SK-N-SH (cell line): Measurements from ENCODE around the gene PLCB1. TPM values are rescaled to one million over a fixed set of nuclear protein-coding genes. Genes with fewer than 3 reads are reported as not detected.

Source experiments
- CTCF ChIA-PET: fragments of 300-600, 350-600 bp; formaldehyde crosslinking; extraction: SDS; loops from one replicate; lab custom pipeline; 2021; lab: Yijun Ruan, JAX
- POLR2A ChIA-PET: fragments of 350-600 bp; sonication (Branson Sonifier 250); formaldehyde crosslinking; extraction: SDS; loops from one replicate; lab custom pipeline; 2020; ENCODE audit warnings: antibody characterized with exemption, inconsistent platforms; lab: Yijun Ruan, JAX
- DNase-seq: peaks from one replicate; pipeline ENCODE4 v3.0.0; 2012
- H2AFZ ChIP-seq: fragments of 200-600 bp; sonication (generic); 2 replicates; pipeline ENCODE4 v1.8.1; 2016; ENCODE audit warnings: antibody characterized with exemption, mild to moderate bottlenecking, low read depth
- H3F3A ChIP-seq: fragments of 200-600 bp; sonication (generic); replicated peaks from 2 replicates; pipeline ENCODE3; 2016; ENCODE audit warnings: antibody characterized with exemption, mild to moderate bottlenecking; ENCODE audit not compliant: insufficient read depth
- H3K27ac ChIP-seq, 2 experiments: fragments of 200-500 bp in 1 of 2; fragments of 200-600 bp in 1 of 2; sonication (Bioruptor generic) in 1 of 2; sonication (generic), shearing (Covaris generic) in 1 of 2; 2 replicates each; pipeline versions ENCODE4 v1.5.1 to v1.6.1; 2014 to 2016; ENCODE audit warnings: low read depth in 2 of 2, inconsistent platforms in 1 of 2, low read length in 1 of 2, mild to moderate bottlenecking in 1 of 2, mixed read lengths in 1 of 2
- H3K27me3 ChIP-seq: fragments of 200-600 bp; sonication (generic), shearing (Covaris generic); 2 replicates; pipeline ENCODE4 v1.6.1; 2016; ENCODE audit warnings: mixed run types; ENCODE audit not compliant: insufficient read depth
- H3K36me3 ChIP-seq, 2 experiments: fragments of 200-500 bp in 1 of 2; fragments of 200-600 bp in 1 of 2; sonication (Bioruptor generic) in 1 of 2; sonication (generic) in 1 of 2; replicated peaks in 1 of 2; 2 replicates each; pipeline versions ENCODE3 to v1.5.1; 2014 to 2016; ENCODE audit warnings: low read length in 1 of 2, mild to moderate bottlenecking in 1 of 2; ENCODE audit not compliant: insufficient read depth in 2 of 2, control insufficient read depth in 1 of 2
- H3K4me1 ChIP-seq, 2 experiments: fragments of 200-500 bp in 1 of 2; fragments of 200-600 bp in 1 of 2; sonication (Bioruptor generic) in 1 of 2; sonication (generic), shearing (Covaris generic) in 1 of 2; 2 replicates each; pipeline versions ENCODE4 v1.5.1 to v1.6.1; 2014 to 2016; ENCODE audit warnings: low read depth in 1 of 2, low read length in 1 of 2, mixed run types in 1 of 2; ENCODE audit not compliant: insufficient read depth in 2 of 2, control insufficient read depth in 1 of 2
- H3K4me2 ChIP-seq: fragments of 200-600 bp; sonication (generic), shearing (Covaris generic); 2 replicates; pipeline ENCODE4 v1.6.1; 2017; ENCODE audit warnings: mixed run types
- H3K4me3 ChIP-seq, 2 experiments: fragments of 200-500 bp in 1 of 2; fragments of 200-600 bp in 1 of 2; sonication (Bioruptor generic) in 1 of 2; sonication (generic), shearing (Covaris generic) in 1 of 2; 2 replicates each; pipeline versions ENCODE4 v1.5.1 to v1.8.1; 2014 to 2016; ENCODE audit warnings: low read depth in 2 of 2, inconsistent platforms in 1 of 2, low read length in 1 of 2, mild to moderate bottlenecking in 1 of 2, mixed read lengths in 1 of 2, moderate library complexity in 1 of 2
- H3K79me2 ChIP-seq: fragments of 200-600 bp; sonication (generic); 2 replicates; pipeline ENCODE4 v1.8.1; 2017; ENCODE audit warnings: mild to moderate bottlenecking; ENCODE audit not compliant: insufficient read depth
- H3K9ac ChIP-seq: fragments of 200-600 bp; sonication (generic); 2 replicates; pipeline ENCODE4 v1.6.1; 2017; ENCODE audit warnings: mixed run types
- H3K9me2 ChIP-seq: fragments of 200-600 bp; sonication (generic); 2 replicates; pipeline ENCODE4 v1.6.1; 2017; ENCODE audit warnings: mixed run types
- H3K9me3 ChIP-seq: fragments of 200-600 bp; sonication (generic); 2 replicates; pipeline ENCODE4 v1.6.1; 2017; ENCODE audit warnings: mixed run types, mild to moderate bottlenecking, moderate library complexity
- H4K20me1 ChIP-seq: fragments of 200-600 bp; sonication (generic); 2 replicates; pipeline ENCODE4 v1.6.1; 2017; ENCODE audit warnings: mild to moderate bottlenecking, mixed run types; ENCODE audit not compliant: insufficient read depth
- CHD2 ChIP-seq: fragments of 150-350 bp; IDR thresholded peaks from 2 replicates; pipeline ENCODE4 v1.6.1; 2018; ENCODE audit warnings: low read length; ENCODE audit not compliant: partially characterized antibody
- ELF1 ChIP-seq: IDR thresholded peaks from 2 replicates; pipeline ENCODE4 v1.4.0; 2012
- EZH2phosphoT487 ChIP-seq: fragments of 200-600 bp; sonication (generic); IDR thresholded peaks from 2 replicates; pipeline ENCODE4 v1.6.1; 2017; ENCODE audit warnings: low read depth, mixed run types, mild to moderate bottlenecking, antibody characterized with exemption, moderate library complexity, borderline replicate concordance
- GABPA ChIP-seq: IDR thresholded peaks from 2 replicates; pipeline ENCODE4 v1.4.0; 2012; ENCODE audit warnings: low read depth, mild to moderate bottlenecking
- GATA2 ChIP-seq: sonication (generic); formaldehyde crosslinking; IDR thresholded peaks from 2 replicates; pipeline ENCODE4 v1.5.0; 2020; ENCODE audit warnings: mild to moderate bottlenecking, missing genetic modification reagents
- MXI1 ChIP-seq: IDR thresholded peaks from 2 replicates; pipeline ENCODE4 v1.6.1; 2012; ENCODE audit warnings: mild to moderate bottlenecking, low read depth, low read length, improper control_type of control experiment
- NFIC ChIP-seq: IDR thresholded peaks from 2 replicates; pipeline ENCODE4 v1.4.0; 2012; ENCODE audit warnings: borderline replicate concordance
- NRF1 ChIP-seq: IDR thresholded peaks from 2 replicates; pipeline ENCODE4 v1.6.1; 2012; ENCODE audit warnings: low read depth, mild to moderate bottlenecking, low read length
- POLR2AphosphoS5 ChIP-seq: IDR thresholded peaks from 2 replicates; pipeline ENCODE4 v1.6.1; 2012; ENCODE audit warnings: low read depth, low read length
- RXRA ChIP-seq: IDR thresholded peaks from 2 replicates; pipeline ENCODE4 v1.4.0; 2012; ENCODE audit warnings: low read depth, mild to moderate bottlenecking, borderline replicate concordance
- ZBTB33 ChIP-seq: IDR thresholded peaks from 2 replicates; pipeline ENCODE4 v1.4.0; 2012; ENCODE audit warnings: low read depth, borderline replicate concordance
- polyA plus RNA-seq, 3 experiments: library from polyadenylated mRNA; depleted of rRNA; stranded (reverse); fragments of >200 nt; gene quantifications; 2 replicates each; pipeline ENCODE4 v1.2.3, GENCODE V29; 2012
- TF ChIP-seq, protein P1 (sequence below): IDR thresholded peaks from 2 replicates; pipeline ENCODE4 v1.6.1; 2012; ENCODE audit warnings: mild to moderate bottlenecking, low read depth, low read length, moderate library complexity
- TF ChIP-seq, protein P2 (sequence below): IDR thresholded peaks from 2 replicates; pipeline ENCODE4; 2012

PLCB1 gene
- polyA plus RNA-seq, 1 of the 3 experiments (the other 2 are of a cell fraction), result 10.5 TPM

DNA sequence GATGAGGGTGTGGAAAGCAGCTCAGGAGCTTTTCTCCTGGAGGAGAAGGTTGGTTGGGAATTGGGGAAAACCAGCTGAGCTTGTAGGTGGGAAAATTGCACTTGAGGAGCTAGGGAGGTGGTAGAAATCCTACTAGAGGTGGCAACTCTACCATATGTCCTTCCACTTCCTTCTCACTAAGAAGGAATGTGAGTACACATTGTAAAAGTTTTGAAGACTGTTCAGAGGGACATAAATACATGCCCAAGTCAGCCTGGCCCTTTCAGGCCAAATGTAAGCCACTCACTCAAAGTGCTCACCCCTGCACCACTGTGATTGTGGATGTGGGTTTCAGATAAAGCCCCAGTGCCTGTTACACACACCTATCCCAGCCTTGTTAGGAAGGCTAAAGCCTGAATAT is 646.3 kb downstream of the PLCB1 start:
- no peaks in the 10 kb centered on the region for H3K4me1 ChIP-seq
- TF ChIP-seq ZBTB33 (no peak), GATA2 (CRISPR knock-in tag) (no peak), RXRA (no peak), CHD2 (no peak), EZH2phosphoT487 (no peak), GABPA (no peak)
- TF ChIP-seq, protein P1, sequence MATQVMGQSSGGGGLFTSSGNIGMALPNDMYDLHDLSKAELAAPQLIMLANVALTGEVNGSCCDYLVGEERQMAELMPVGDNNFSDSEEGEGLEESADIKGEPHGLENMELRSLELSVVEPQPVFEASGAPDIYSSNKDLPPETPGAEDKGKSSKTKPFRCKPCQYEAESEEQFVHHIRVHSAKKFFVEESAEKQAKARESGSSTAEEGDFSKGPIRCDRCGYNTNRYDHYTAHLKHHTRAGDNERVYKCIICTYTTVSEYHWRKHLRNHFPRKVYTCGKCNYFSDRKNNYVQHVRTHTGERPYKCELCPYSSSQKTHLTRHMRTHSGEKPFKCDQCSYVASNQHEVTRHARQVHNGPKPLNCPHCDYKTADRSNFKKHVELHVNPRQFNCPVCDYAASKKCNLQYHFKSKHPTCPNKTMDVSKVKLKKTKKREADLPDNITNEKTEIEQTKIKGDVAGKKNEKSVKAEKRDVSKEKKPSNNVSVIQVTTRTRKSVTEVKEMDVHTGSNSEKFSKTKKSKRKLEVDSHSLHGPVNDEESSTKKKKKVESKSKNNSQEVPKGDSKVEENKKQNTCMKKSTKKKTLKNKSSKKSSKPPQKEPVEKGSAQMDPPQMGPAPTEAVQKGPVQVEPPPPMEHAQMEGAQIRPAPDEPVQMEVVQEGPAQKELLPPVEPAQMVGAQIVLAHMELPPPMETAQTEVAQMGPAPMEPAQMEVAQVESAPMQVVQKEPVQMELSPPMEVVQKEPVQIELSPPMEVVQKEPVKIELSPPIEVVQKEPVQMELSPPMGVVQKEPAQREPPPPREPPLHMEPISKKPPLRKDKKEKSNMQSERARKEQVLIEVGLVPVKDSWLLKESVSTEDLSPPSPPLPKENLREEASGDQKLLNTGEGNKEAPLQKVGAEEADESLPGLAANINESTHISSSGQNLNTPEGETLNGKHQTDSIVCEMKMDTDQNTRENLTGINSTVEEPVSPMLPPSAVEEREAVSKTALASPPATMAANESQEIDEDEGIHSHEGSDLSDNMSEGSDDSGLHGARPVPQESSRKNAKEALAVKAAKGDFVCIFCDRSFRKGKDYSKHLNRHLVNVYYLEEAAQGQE, result no peak
- no peak overlapping the region for H3K27ac ChIP-seq
- H2AFZ ChIP-seq, result no peak overlapping the region
- no peaks in the 10 kb centered on the region for H3K79me2 ChIP-seq
- no peaks in the 10 kb centered on the region for H3K9me2 ChIP-seq
- no peaks in the 10 kb centered on the region for H3K9me3 ChIP-seq
- H3K4me3 ChIP-seq, result no peak overlapping the region
- no peak for DNase-seq
- H3K27me3 ChIP-seq, result no peaks in the 10 kb centered on the region
- ChIA-PET POLR2A (no interaction called here), CTCF (interaction anchor here (1.9 kb wide), 1 partner anchor 19 kb away, joined by 5 read pairs; no protein-coding TSS in a partner anchor)
- H3K36me3 ChIP-seq, result peaks cover 3 to 9% of the 10 kb centered on the region in 2 experiments
- H3K9ac ChIP-seq, result no peak overlapping the region
- H4K20me1 ChIP-seq, result no peaks in the 10 kb centered on the region
- H3K4me2 ChIP-seq, result no peak overlapping the region
- H3F3A ChIP-seq, result no peaks in the 10 kb centered on the region

DNA sequence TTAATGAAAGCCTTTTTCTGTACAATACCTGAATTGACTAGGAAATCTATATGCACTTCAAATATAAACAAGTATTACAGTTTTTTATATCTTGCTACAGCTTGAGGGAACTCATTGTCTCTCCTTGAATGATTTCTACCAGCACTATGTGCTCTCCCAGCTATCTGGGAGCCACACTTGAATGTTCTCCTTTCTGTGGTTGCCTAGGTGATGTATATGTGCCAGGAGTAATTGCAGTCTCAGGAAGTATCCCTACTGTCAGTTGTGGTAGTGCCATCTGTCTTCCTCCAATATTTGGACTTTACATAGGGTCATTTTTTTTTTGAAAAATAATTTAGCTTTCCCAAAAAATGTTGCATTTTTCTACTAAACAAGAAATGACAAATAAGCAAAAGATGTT is 648.8 kb downstream of the PLCB1 start:
- no peaks in the 10 kb centered on the region for H3K79me2 ChIP-seq
- no peak overlapping the region for H3K4me2 ChIP-seq
- no peak overlapping the region for H2AFZ ChIP-seq
- H3K27ac ChIP-seq, result no peak overlapping the region
- ChIA-PET POLR2A (no interaction called here), CTCF (interaction anchor here (1.6 to 2.7 kb wide), 3 partner anchors 9 to 612 kb away, joined by 3 to 7 read pairs (median 6); no protein-coding TSS in a partner anchor)
- H3K36me3 ChIP-seq, result peaks cover 0 to 7% of the 10 kb centered on the region in 2 experiments
- H3K9me2 ChIP-seq, result no peaks in the 10 kb centered on the region
- no peaks in the 10 kb centered on the region for H3F3A ChIP-seq
- no peaks in the 10 kb centered on the region for H3K4me1 ChIP-seq
- H3K9ac ChIP-seq, result no peak overlapping the region
- no peak for TF ChIP-seq NFIC
- no peak for TF ChIP-seq NRF1
- TF ChIP-seq, protein P2, sequence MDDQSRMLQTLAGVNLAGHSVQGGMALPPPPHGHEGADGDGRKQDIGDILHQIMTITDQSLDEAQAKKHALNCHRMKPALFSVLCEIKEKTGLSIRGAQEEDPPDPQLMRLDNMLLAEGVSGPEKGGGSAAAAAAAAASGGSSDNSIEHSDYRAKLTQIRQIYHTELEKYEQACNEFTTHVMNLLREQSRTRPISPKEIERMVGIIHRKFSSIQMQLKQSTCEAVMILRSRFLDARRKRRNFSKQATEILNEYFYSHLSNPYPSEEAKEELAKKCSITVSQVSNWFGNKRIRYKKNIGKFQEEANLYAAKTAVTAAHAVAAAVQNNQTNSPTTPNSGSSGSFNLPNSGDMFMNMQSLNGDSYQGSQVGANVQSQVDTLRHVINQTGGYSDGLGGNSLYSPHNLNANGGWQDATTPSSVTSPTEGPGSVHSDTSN, result no peak
- TF ChIP-seq MXI1, result no peak
- TF ChIP-seq POLR2AphosphoS5, result no peak
- no peak for TF ChIP-seq ELF1
- H3K27me3 ChIP-seq, result no peaks in the 10 kb centered on the region
- no peak overlapping the region for H3K4me3 ChIP-seq
- no peaks in the 10 kb centered on the region for H4K20me1 ChIP-seq
- no peaks in the 10 kb centered on the region for H3K9me3 ChIP-seq
- DNase-seq, result no peak
